NCI-H1930 (cell line): ENCODE results near the gene SAMD11.

Experiments
- DNase-seq, 2 experiments: peaks; one replicate each; lab custom pipeline; 2025; lab: John Stamatoyannopoulos, UW

SAMD11 gene

GRCh38 chr1:917466-918091 lies 6.1 kb upstream of the SAMD11 start:
- DNase-seq = no peak

- no peak for DNase-seq
These were observed 5.4 kb upstream of the SAMD11 start for GRCh38 chr1:918353-918752.

GRCh38 chr1:918843-919242 lies 4.9 kb upstream of the SAMD11 start:
- no peak for DNase-seq

- DNase-seq = no peak
These were observed 4.4 kb upstream of the SAMD11 start for GRCh38 chr1:919271-919872.

GRCh38 chr1:920010-920409 lies 3.7 kb upstream of the SAMD11 start:
- DNase-seq = no peak

GRCh38 chr1:920521-920920 lies 3.2 kb upstream of the SAMD11 start:
- no peak for DNase-seq

- DNase-seq = peak; percentile 74 to 91
These were observed 2.5 kb upstream of the SAMD11 start for GRCh38 chr1:921011-921837.

- DNase-seq = no peak
These were observed 400 bp downstream of the SAMD11 start for GRCh38 chr1:923991-924655.

- DNase-seq = peak in 1 of 2 experiments; percentile 70
These were observed 1.2 kb downstream of the SAMD11 start for GRCh38 chr1:924656-925560.

- peak in 1 of 2 experiments; percentile 40 for DNase-seq
These were observed 2.1 kb downstream of the SAMD11 start for GRCh38 chr1:925561-926421.

GRCh38 chr1:927234-927633 lies 3.5 kb downstream of the SAMD11 start:
- no peak for DNase-seq

GRCh38 chr1:927748-928147 lies 4.0 kb downstream of the SAMD11 start:
- no peak for DNase-seq

GRCh38 chr1:928825-929661 lies 5.3 kb downstream of the SAMD11 start:
- no peak for DNase-seq

- no peak for DNase-seq
These were observed 6.2 kb downstream of the SAMD11 start for GRCh38 chr1:929712-930632.

GRCh38 chr1:930633-931138 lies 7.0 kb downstream of the SAMD11 start:
- no peak for DNase-seq

- DNase-seq = no peak
These were observed 7.9 kb downstream of the SAMD11 start for GRCh38 chr1:931380-932172.

- DNase-seq = no peak
These were observed 8.4 kb downstream of the SAMD11 start for GRCh38 chr1:932173-932510.
